HCT116 (cell line): ENCODE results near the gene TOR2A. TPM values are rescaled to one million over a fixed set of nuclear protein-coding genes. Genes with fewer than 3 reads are reported as not detected.

Experiments
- ATAC-seq: fragments of 200-7000 bp; cut with Tn5 transposase; 2 replicates; pipeline ENCODE4 v1.9.1; 2020; ENCODE audit warnings: mild to moderate bottlenecking, moderate library complexity
- BruUV-seq: library from RNA; stranded (reverse); fragments of 400-500 nt; replicated peaks from 2 replicates; lab custom pipeline; 2021; lab: Mats Ljungman, UMichigan
- CTCF ChIA-PET: fragments of 300-600 bp; sonication (Branson Sonifier 250); formaldehyde crosslinking; loops from one replicate; lab custom pipeline; 2021; ENCODE audit warnings: antibody characterized with exemption; lab: Charles Lee
- POLR2A ChIA-PET: fragments of 300-600, 350-600 bp; sonication (Branson Sonifier 250); formaldehyde crosslinking; loops from one replicate; lab custom pipeline; 2021; ENCODE audit warnings: antibody characterized with exemption; lab: Charles Lee
- RAD21 ChIA-PET, 2 experiments: fragments of 300-600 bp; sonication (Branson Sonifier 250); formaldehyde crosslinking; loops; one replicate each; lab custom pipeline; 2023; ENCODE audit warnings: low total read pairs in 2 of 2; ENCODE audit not compliant: uncharacterized antibody in 2 of 2, unreplicated experiment in 2 of 2, low non-redundant PET in 1 of 2; lab: Charles Lee
- DNase-seq: peaks from one replicate; pipeline ENCODE4 v3.0.0-alpha.2; 2010; ENCODE audit warnings: low read depth, low spot score
- H2AFZ ChIP-seq: fragments of 200-600 bp; shearing (Covaris generic), sonication (generic); 2 replicates; pipeline ENCODE4 v1.6.1; 2017; ENCODE audit warnings: low read depth, mixed run types, mixed read lengths, antibody characterized with exemption, low read length; ENCODE audit not compliant: poor library complexity, severe bottlenecking
- H3K27ac ChIP-seq: 2 replicates; pipeline ENCODE4 v1.5.1; 2012; ENCODE audit warnings: low read depth, low read length
- H3K27me3 ChIP-seq: fragments of 200-600 bp; sonication (generic); 2 replicates; pipeline ENCODE4 v1.6.1; 2016; ENCODE audit warnings: mixed run types, low read length, mixed read lengths; ENCODE audit not compliant: insufficient read depth
- H3K36me3 ChIP-seq, 2 experiments: fragments of 200-500 bp in 1 of 2; fragments of 200-600 bp in 1 of 2; sonication (Bioruptor generic) in 1 of 2; sonication (generic) in 1 of 2; 2 replicates each; pipeline versions ENCODE4 v1.5.1 to v1.6.1; 2014 to 2016; ENCODE audit warnings: low read length in 2 of 2, inconsistent platforms in 1 of 2, mixed read lengths in 1 of 2, mixed run types in 1 of 2; ENCODE audit not compliant: insufficient read depth in 2 of 2, control insufficient read depth in 1 of 2
- H3K4me1 ChIP-seq, 2 experiments: fragments of 200-600 bp in 1 of 2; sonication (generic) in 1 of 2; 2 replicates each; pipeline versions ENCODE4 v1.5.1 to v1.6.1; 2012 to 2017; ENCODE audit warnings: low read length in 2 of 2, inconsistent platforms in 1 of 2, mild to moderate bottlenecking in 1 of 2, mixed read lengths in 1 of 2, mixed run types in 1 of 2, moderate library complexity in 1 of 2; ENCODE audit not compliant: insufficient read depth in 2 of 2, control insufficient read depth in 1 of 2
- H3K4me2 ChIP-seq: fragments of 200-600 bp; sonication (generic); 2 replicates; pipeline ENCODE4 v1.6.1; 2017; ENCODE audit warnings: mixed run types, low read length, mixed read lengths
- H3K4me3 ChIP-seq, 2 experiments: fragments of 200-600 bp in 1 of 2; sonication (generic) in 1 of 2; replicated peaks in 1 of 2; 2 replicates each; pipeline ENCODE4 v1.5.1; 2011 to 2016; ENCODE audit warnings: low read length in 2 of 2, control low read depth in 1 of 2, low read depth in 1 of 2, mild to moderate bottlenecking in 1 of 2, mixed read lengths in 1 of 2, mixed run types in 1 of 2
- H3K79me2 ChIP-seq: fragments of 200-600 bp; sonication (generic); 2 replicates; pipeline ENCODE4 v1.6.1; 2017; ENCODE audit warnings: mild to moderate bottlenecking, mixed run types, low read length, moderate library complexity, mixed read lengths; ENCODE audit not compliant: insufficient read depth
- H3K9ac ChIP-seq: fragments of 200-600 bp; sonication (generic); 2 replicates; pipeline ENCODE4 v1.6.1; 2016; ENCODE audit warnings: low read length, mixed read lengths
- H3K9me2 ChIP-seq: fragments of 200-600 bp; sonication (generic), shearing (Covaris generic); 2 replicates; pipeline ENCODE4 v1.6.1; 2017; ENCODE audit warnings: mixed run types, mild to moderate bottlenecking, moderate library complexity; ENCODE audit not compliant: insufficient read depth
- H3K9me3 ChIP-seq, 2 experiments: fragments of 200-500 bp in 1 of 2; fragments of 200-600 bp in 1 of 2; sonication (Bioruptor generic) in 1 of 2; sonication (generic) in 1 of 2; 2 replicates each; pipeline ENCODE4 v1.6.1; 2014 to 2017; ENCODE audit warnings: low read length in 2 of 2, mixed read lengths in 2 of 2, inconsistent platforms in 1 of 2, low read depth in 1 of 2, mild to moderate bottlenecking in 1 of 2, mixed run types in 1 of 2, moderate library complexity in 1 of 2; ENCODE audit not compliant: control insufficient read depth in 1 of 2, insufficient read depth in 1 of 2
- H4K20me1 ChIP-seq: fragments of 200-600 bp; sonication (generic), shearing (Covaris generic); 2 replicates; pipeline ENCODE4 v1.6.1; 2017; ENCODE audit warnings: mixed run types, mild to moderate bottlenecking, moderate library complexity; ENCODE audit not compliant: insufficient read depth
- ATF3 ChIP-seq: IDR thresholded peaks from 2 replicates; pipeline ENCODE4 v1.6.1; 2012
- CBX3 ChIP-seq: IDR thresholded peaks from 2 replicates; pipeline ENCODE4 v1.6.1; 2012; ENCODE audit warnings: low read depth
- CEBPB ChIP-seq: IDR thresholded peaks from 2 replicates; pipeline ENCODE4 v1.6.1; 2012; ENCODE audit warnings: low read depth
- CTCF ChIP-seq, 3 experiments: fragments of 200-600 bp in 1 of 3; sonication (generic) in 1 of 3; IDR thresholded peaks in 2 of 3; conservative IDR thresholded peaks in 1 of 3; 2 replicates each; pipeline ENCODE4 v1.5.1; 2012 to 2017; ENCODE audit warnings: low read depth in 2 of 3, low read length in 2 of 3, antibody characterized with exemption in 1 of 3, borderline replicate concordance in 1 of 3, control low read depth in 1 of 3, mild to moderate bottlenecking in 1 of 3, mixed read lengths in 1 of 3, mixed run types in 1 of 3, moderate library complexity in 1 of 3; ENCODE audit not compliant: insufficient read depth in 1 of 3
- EGR1 ChIP-seq: IDR thresholded peaks from 2 replicates; pipeline ENCODE4 v1.6.1; 2012; ENCODE audit warnings: low read depth
- ELF1 ChIP-seq: IDR thresholded peaks from 2 replicates; pipeline ENCODE4 v1.6.1; 2012; ENCODE audit warnings: low read depth, borderline replicate concordance
- EZH2 ChIP-seq: fragments of 200-600 bp; sonication (generic); IDR thresholded peaks from 2 replicates; pipeline ENCODE4 v1.6.1; 2017; ENCODE audit warnings: antibody characterized with exemption, mixed run types
- EZH2phosphoT487 ChIP-seq: fragments of 200-600 bp; IDR thresholded peaks from 2 replicates; pipeline ENCODE4 v1.6.1; 2018; ENCODE audit warnings: antibody characterized with exemption, borderline replicate concordance
- JUND ChIP-seq: IDR thresholded peaks from 2 replicates; pipeline ENCODE4 v1.6.1; 2012
- MAX ChIP-seq: IDR thresholded peaks from 2 replicates; pipeline ENCODE4 v1.6.1; 2012
- POLR2A ChIP-seq: IDR thresholded peaks from 2 replicates; pipeline ENCODE4 v1.7.0; 2011; ENCODE audit warnings: borderline replicate concordance; ENCODE audit not compliant: insufficient read depth, insufficient read length; ENCODE audit errors: extremely low read depth
- POLR2AphosphoS5 ChIP-seq: IDR thresholded peaks from 2 replicates; pipeline ENCODE4 v1.6.1; 2011; ENCODE audit warnings: mild to moderate bottlenecking, low read depth, low read length, moderate library complexity
- RAD21 ChIP-seq: IDR thresholded peaks from 2 replicates; pipeline ENCODE4 v1.6.1; 2012; ENCODE audit warnings: low read depth, mild to moderate bottlenecking
- REST ChIP-seq: IDR thresholded peaks from 2 replicates; pipeline ENCODE4 v1.6.1; 2012; ENCODE audit warnings: low read depth
- SIN3A ChIP-seq: IDR thresholded peaks from 2 replicates; pipeline ENCODE4 v1.6.1; 2012; ENCODE audit warnings: low read depth
- SP1 ChIP-seq: IDR thresholded peaks from 2 replicates; pipeline ENCODE4 v1.6.1; 2012; ENCODE audit warnings: low read depth
- SRF ChIP-seq: IDR thresholded peaks from 2 replicates; pipeline ENCODE4 v1.6.1; 2012; ENCODE audit warnings: low read depth
- TCF7L2 ChIP-seq: IDR thresholded peaks from 2 replicates; pipeline ENCODE4 v1.7.0; 2011; ENCODE audit warnings: borderline replicate concordance, inconsistent platforms; ENCODE audit not compliant: insufficient read depth, insufficient read length; ENCODE audit errors: extremely low read depth
- ZBTB33 ChIP-seq: IDR thresholded peaks from 2 replicates; pipeline ENCODE4 v1.6.1; 2011; ENCODE audit warnings: mild to moderate bottlenecking, low read length, moderate library complexity; ENCODE audit not compliant: insufficient replicate concordance; ENCODE audit errors: extremely low read depth
- ZNF274 ChIP-seq: fragments of 200-500 bp; sonication (Bioruptor generic); IDR thresholded peaks from 2 replicates; pipeline ENCODE4 v1.6.1; 2014; ENCODE audit warnings: mild to moderate bottlenecking, low read depth, low read length, inconsistent platforms
- intact Hi-C: fragments of 100-400 bp; cut with micrococcal nuclease; formaldehyde crosslinking; loops from 2 replicates; pipeline ENCODE4 v1.10.0; 2022
- total RNA-seq: library from RNA; stranded (reverse); gene quantifications from one replicate; pipeline ENCODE4 v1.2.1, GENCODE V29; 2021; ENCODE audit not compliant: unreplicated experiment

TOR2A gene
- total RNA-seq, 1 experiment from 2014 or later = 12.0 TPM

GRCh38 chr9:127773272-127773671 lies 38.2 kb upstream of the TOR2A start:
- Histone ChIP-seq H3K79me2 (no peaks in the 10 kb centered on the region), H3K9me2 (no peaks in the 10 kb centered on the region), H2AFZ (no peak overlapping the region), H3K27ac (no peak overlapping the region), H3K4me1 (peaks cover 13 to 21% of the 10 kb centered on the region in 2 experiments), H3K4me3 (no peak overlapping the region), H3K27me3 (no peaks in the 10 kb centered on the region), H4K20me1 (no peaks in the 10 kb centered on the region), H3K9me3 (no peaks in the 10 kb centered on the region), H3K9ac (no peak overlapping the region), H3K4me2 (no peak overlapping the region), H3K36me3 (no peaks in the 10 kb centered on the region)
- CTCF ChIA-PET = no interaction called here
- intact Hi-C loops = no loop called here
- RAD21 ChIA-PET = no interaction called here
- no TSS peak for BruUV-seq
- TF ChIP-seq EZH2 (no peak), ZNF274 (no peak), CEBPB (no peak), POLR2A (no peak), EZH2phosphoT487 (no peak), SRF (no peak), ZBTB33 (no peak), SIN3A (no peak), SP1 (no peak), ATF3 (no peak), POLR2AphosphoS5 (no peak), JUND (no peak), CBX3 (no peak), CTCF (IDR thresholded peaks at IDR 0.05 in 2 of 3, conservative IDR thresholded peaks at IDR 0.05 in 1 of 3; ENCODE audit: borderline replicate concordance in 1 of 3, insufficient read depth in 1 of 3, low read depth in 2 of 3, low read length in 2 of 3) (no peak), ELF1 (no peak), RAD21 (no peak), TCF7L2 (no peak), EGR1 (no peak), MAX (no peak), REST (no peak)
- no peak for ATAC-seq
- DNase-seq = no peak
- POLR2A ChIA-PET = no interaction called here
